IMR-90 (cell line): Measurements from ENCODE around the gene PTPRN2. TPM values are rescaled to one million over a fixed set of nuclear protein-coding genes. Genes with fewer than 3 reads are reported as not detected.

ENCODE experiments used
- ATAC-seq: fragments of 200-7000 bp; cut with Tn5 transposase; 2 replicates; pipeline ENCODE4 v1.9.1; 2020; ENCODE audit warnings: low read depth, mild to moderate bottlenecking, moderate library complexity
- BruUV-seq: library from RNA; stranded (reverse); fragments of 400-500 nt; replicated peaks from 2 replicates; lab custom pipeline; 2021; lab: Mats Ljungman, UMichigan
- CTCF ChIA-PET: fragments of 300-600 bp; formaldehyde crosslinking; extraction: SDS; loops from one replicate; lab custom pipeline; 2021; ENCODE audit warnings: antibody characterized with exemption; lab: Yijun Ruan, JAX
- POLR2A ChIA-PET: fragments of 300-600 bp; sonication (Branson Sonifier 250); formaldehyde crosslinking; loops from one replicate; lab custom pipeline; 2022; ENCODE audit warnings: antibody characterized with exemption; ENCODE audit not compliant: unreplicated experiment; lab: Charles Lee
- DNase-seq: peaks from one replicate; pipeline ENCODE4 v3.0.0; 2013
- H2AFZ ChIP-seq: replicated peaks from 2 replicates; pipeline ENCODE3; 2013; ENCODE audit warnings: low read length, mild to moderate bottlenecking; ENCODE audit not compliant: poor library complexity
- H2AK5ac ChIP-seq: 2 replicates; pipeline ENCODE4 v1.6.1; 2013; ENCODE audit warnings: low read depth, low read length, inconsistent platforms
- H2AK9ac ChIP-seq: replicated peaks from 2 replicates; pipeline ENCODE3; 2013; ENCODE audit warnings: mild to moderate bottlenecking, low read depth, low read length, moderate library complexity; ENCODE audit not compliant: poor library complexity
- H2BK120ac ChIP-seq: 2 replicates; pipeline ENCODE4 v1.6.1; 2013; ENCODE audit warnings: low read depth, low read length, inconsistent platforms
- H2BK15ac ChIP-seq: 3 replicates; pipeline ENCODE4 v1.6.1; 2013; ENCODE audit warnings: low read depth, low read length, inconsistent platforms
- H2BK20ac ChIP-seq: 2 replicates; pipeline ENCODE4 v1.6.1; 2013; ENCODE audit warnings: low read depth, mild to moderate bottlenecking, inconsistent platforms, low read length, moderate library complexity
- H2BK5ac ChIP-seq: 2 replicates; pipeline ENCODE4 v1.6.1; 2013; ENCODE audit warnings: mild to moderate bottlenecking, low read depth, low read length, inconsistent platforms; ENCODE audit not compliant: poor library complexity, severe bottlenecking
- H3K14ac ChIP-seq: replicated peaks from 2 replicates; pipeline ENCODE4 v1.6.1; 2013; ENCODE audit warnings: low read depth, low read length, inconsistent platforms
- H3K18ac ChIP-seq: 2 replicates; pipeline ENCODE4 v1.6.1; 2013; ENCODE audit warnings: low read depth, low read length, control low read depth
- H3K23ac ChIP-seq: 2 replicates; pipeline ENCODE4 v1.6.1; 2013; ENCODE audit warnings: low read depth, low read length, inconsistent platforms
- H3K27ac ChIP-seq: 2 replicates; pipeline ENCODE4 v1.5.1; 2013; ENCODE audit warnings: mild to moderate bottlenecking, control low read depth, low read length; ENCODE audit not compliant: insufficient read depth
- H3K27me3 ChIP-seq: 2 replicates; pipeline ENCODE4 v1.6.1; 2013; ENCODE audit warnings: low read length; ENCODE audit not compliant: control insufficient read depth, insufficient read depth
- H3K36me3 ChIP-seq: 2 replicates; pipeline ENCODE4 v1.6.1; 2013; ENCODE audit warnings: low read length, mixed read lengths; ENCODE audit not compliant: control insufficient read depth, insufficient read depth
- H3K4ac ChIP-seq: 2 replicates; pipeline ENCODE4 v1.6.1; 2013; ENCODE audit warnings: low read depth, low read length, inconsistent platforms
- H3K4me1 ChIP-seq: 2 replicates; pipeline ENCODE4 v1.6.1; 2013; ENCODE audit warnings: low read length, mixed read lengths; ENCODE audit not compliant: control insufficient read depth, insufficient read depth
- H3K4me2 ChIP-seq: 2 replicates; pipeline ENCODE4 v1.6.1; 2013; ENCODE audit warnings: low read depth, mild to moderate bottlenecking, control low read depth, low read length, moderate library complexity
- H3K4me3 ChIP-seq: 2 replicates; pipeline ENCODE4 v1.5.1; 2013; ENCODE audit warnings: low read depth, mild to moderate bottlenecking, control low read depth, low read length, moderate library complexity; ENCODE audit not compliant: insufficient read depth
- H3K56ac ChIP-seq: 2 replicates; pipeline ENCODE4 v1.6.1; 2013; ENCODE audit warnings: low read length, inconsistent platforms; ENCODE audit not compliant: insufficient read depth; ENCODE audit errors: extremely low read depth
- H3K79me1 ChIP-seq, 2 experiments: 2 replicates each; pipeline ENCODE4 v1.6.1; 2013; ENCODE audit warnings: low read length in 2 of 2, inconsistent platforms in 1 of 2, low read depth in 1 of 2
- H3K9ac ChIP-seq: 2 replicates; pipeline ENCODE4 v1.6.1; 2013; ENCODE audit warnings: low read depth, low read length, control low read depth
- H3K9me1 ChIP-seq: 2 replicates; pipeline ENCODE4 v1.6.1; 2013; ENCODE audit warnings: low read length, inconsistent platforms; ENCODE audit not compliant: insufficient read depth
- H3K9me3 ChIP-seq: 2 replicates; pipeline ENCODE4 v1.6.1; 2013; ENCODE audit warnings: low read length; ENCODE audit not compliant: control insufficient read depth, insufficient read depth
- H4K20me1 ChIP-seq: 2 replicates; pipeline ENCODE4 v1.6.1; 2013; ENCODE audit warnings: low read length, inconsistent platforms; ENCODE audit not compliant: insufficient read depth
- H4K5ac ChIP-seq: 2 replicates; pipeline ENCODE4 v1.6.1; 2013; ENCODE audit warnings: mild to moderate bottlenecking, low read depth, low read length, control low read depth
- H4K8ac ChIP-seq, 2 experiments: 2 replicates each; pipeline ENCODE4 v1.6.1; 2013; ENCODE audit warnings: low read depth in 2 of 2, low read length in 2 of 2, control low read depth in 1 of 2, inconsistent platforms in 1 of 2
- H4K91ac ChIP-seq: 2 replicates; pipeline ENCODE4 v1.6.1; 2013; ENCODE audit warnings: low read depth, low read length, inconsistent platforms; ENCODE audit not compliant: insufficient read depth
- BHLHE40 ChIP-seq: fragments of 150-350 bp; IDR thresholded peaks from 2 replicates; pipeline ENCODE4 v1.6.1; 2016; ENCODE audit warnings: mild to moderate bottlenecking, low read depth, low read length
- CEBPB ChIP-seq: IDR thresholded peaks from 2 replicates; pipeline ENCODE4 v1.6.1; 2012; ENCODE audit warnings: low read depth, low read length, improper control_type of control experiment
- CHD1 ChIP-seq: IDR thresholded peaks from 2 replicates; pipeline ENCODE4 v1.6.1; 2012; ENCODE audit warnings: low read depth, low read length, improper control_type of control experiment
- ELK1 ChIP-seq: fragments of 150-350 bp; IDR thresholded peaks from 2 replicates; pipeline ENCODE4 v1.6.1; 2016; ENCODE audit warnings: low read depth, mild to moderate bottlenecking, low read length, moderate library complexity, borderline replicate concordance
- FOS ChIP-seq: fragments of 150-350 bp; IDR thresholded peaks from 2 replicates; pipeline ENCODE4 v1.6.1; 2016; ENCODE audit warnings: low read depth, low read length
- MAFK ChIP-seq: IDR thresholded peaks from 2 replicates; pipeline ENCODE4 v1.6.1; 2012; ENCODE audit warnings: low read depth, low read length, improper control_type of control experiment
- MAZ ChIP-seq: IDR thresholded peaks from 2 replicates; pipeline ENCODE4 v1.6.1; 2012; ENCODE audit warnings: low read depth, mild to moderate bottlenecking, low read length, improper control_type of control experiment, moderate library complexity, borderline replicate concordance
- MXI1 ChIP-seq: IDR thresholded peaks from 2 replicates; pipeline ENCODE4 v1.6.1; 2012; ENCODE audit warnings: low read depth, mild to moderate bottlenecking, low read length, moderate library complexity, borderline replicate concordance
- POLR2A ChIP-seq: IDR thresholded peaks from 2 replicates; pipeline ENCODE4 v1.6.1; 2012; ENCODE audit warnings: mild to moderate bottlenecking, low read depth, low read length
- RAD21 ChIP-seq: IDR thresholded peaks from 2 replicates; pipeline ENCODE4 v1.6.1; 2012; ENCODE audit warnings: low read length, improper control_type of control experiment
- RCOR1 ChIP-seq: IDR thresholded peaks from 2 replicates; pipeline ENCODE4 v1.6.1; 2012; ENCODE audit warnings: mild to moderate bottlenecking, low read length, improper control_type of control experiment; ENCODE audit not compliant: insufficient replicate concordance
- RFX5 ChIP-seq: IDR thresholded peaks from 2 replicates; pipeline ENCODE4 v1.8.0; 2012; ENCODE audit warnings: low read depth, mild to moderate bottlenecking, low read length, moderate library complexity
- SMC3 ChIP-seq: fragments of 150-350 bp; IDR thresholded peaks from 2 replicates; pipeline ENCODE4 v1.6.1; 2016; ENCODE audit warnings: low read depth, mild to moderate bottlenecking, antibody characterized with exemption, low read length, moderate library complexity
- WGBS, 2 experiments: methylation state at CpG; one replicate each; pipeline versions ENCODE4 v1.1.5 to v1.1.7; 2013; ENCODE audit warnings: missing lambda C conversion rate in 2 of 2; ENCODE audit not compliant: insufficient read length in 1 of 2; ENCODE audit errors: extremely low coverage in 2 of 2; 5-methylcytosine and 5-hydroxymethylcytosine counted together
- dilution Hi-C: fragments of 300-500 bp; cut with HindIII; formaldehyde crosslinking; loops from one replicate; pipeline ENCODE4 v1.14.3; 2018; ENCODE audit warnings: low sequenced_read_pairs; ENCODE audit not compliant: unreplicated experiment
- in situ Hi-C: fragments of 300-500 bp; cut with MboI; formaldehyde crosslinking; loops from 3 replicates; pipeline ENCODE4 v1.14.3; 2019; ENCODE audit warnings: low sequenced_read_pairs, inconsistent platforms, mixed read lengths
- intact Hi-C: fragments of 100-400 bp; cut with micrococcal nuclease; formaldehyde crosslinking; loops from 2 replicates; pipeline ENCODE4 v1.10.0; 2022
- polyA plus RNA-seq, 3 experiments: library from polyadenylated mRNA; depleted of rRNA; stranded (reverse); fragments of >200 nt; gene quantifications; 2 replicates each; pipeline ENCODE4 v1.2.3, GENCODE V29; 2012; ENCODE audit warnings: low replicate concordance in 1 of 3
- total RNA-seq: library from RNA; depleted of rRNA; stranded (reverse); fragments of >200 nt; gene quantifications from 2 replicates; pipeline ENCODE4 v1.2.3, GENCODE V29; 2012
- TF ChIP-seq, protein P1 (sequence below): conservative IDR thresholded peaks from 2 replicates; pipeline ENCODE4 v1.5.1; 2012; ENCODE audit warnings: mild to moderate bottlenecking, low read depth, low read length, improper control_type of control experiment
- TF ChIP-seq, protein P2 (sequence below): fragments of 150-350 bp; IDR thresholded peaks from 2 replicates; pipeline ENCODE4 v1.6.1; 2017; ENCODE audit warnings: mild to moderate bottlenecking, antibody characterized with exemption, low read length, low read depth

The PTPRN2 gene
- total and polyA plus RNA-seq, 2 of the 4 experiments (the other 2 are of a cell fraction), result 0.03 TPM; not detected in 1

GRCh38 chr7:158143196-158144120 is 444.2 kb downstream of the PTPRN2 start:
- DNase-seq (no peak), ATAC-seq (no peak)
- no peak overlapping the region for H4K5ac ChIP-seq
- H3K4ac ChIP-seq, result no peak overlapping the region
- H3K27ac ChIP-seq, result no peak overlapping the region
- H2AK9ac ChIP-seq, result no peak overlapping the region
- H3K23ac ChIP-seq, result no peak overlapping the region
- no peak overlapping the region for H4K91ac ChIP-seq
- no peak overlapping the region for H2AK5ac ChIP-seq
- H3K4me2 ChIP-seq, result no peak overlapping the region
- POLR2A ChIA-PET, result no interaction called here
- H3K18ac ChIP-seq, result no peak overlapping the region
- in situ Hi-C loops (no loop called here), intact Hi-C loops (no loop called here), dilution Hi-C loops (no loop called here)
- WGBS, 2 experiments, result 75% methylated on average over 8 of the region's 34 CpGs; no CpG with 5 or more reads in 1 of the 2 experiments
- no peak overlapping the region for H3K56ac ChIP-seq
- no peaks in the 10 kb centered on the region for H4K20me1 ChIP-seq
- peak overlapping the region; percentile 21 for H2AFZ ChIP-seq
- no peaks in the 10 kb centered on the region for H3K27me3 ChIP-seq
- no peak overlapping the region for H3K9ac ChIP-seq
- no peaks in the 10 kb centered on the region for H3K79me1 ChIP-seq
- no TSS peak for BruUV-seq
- no peak overlapping the region for H4K8ac ChIP-seq
- H2BK120ac ChIP-seq, result no peak overlapping the region
- H2BK5ac ChIP-seq, result no peak overlapping the region
- no peak overlapping the region for H2BK15ac ChIP-seq
- CTCF ChIA-PET, result no interaction called here
- H3K9me3 ChIP-seq, result peaks cover 61% of the 10 kb centered on the region
- no peaks in the 10 kb centered on the region for H3K36me3 ChIP-seq
- no peak overlapping the region for H3K14ac ChIP-seq
- no peaks in the 10 kb centered on the region for H3K9me1 ChIP-seq
- no peaks in the 10 kb centered on the region for H3K4me1 ChIP-seq
- H2BK20ac ChIP-seq, result no peak overlapping the region
- H3K4me3 ChIP-seq, result no peak overlapping the region
- TF ChIP-seq, protein P1, sequence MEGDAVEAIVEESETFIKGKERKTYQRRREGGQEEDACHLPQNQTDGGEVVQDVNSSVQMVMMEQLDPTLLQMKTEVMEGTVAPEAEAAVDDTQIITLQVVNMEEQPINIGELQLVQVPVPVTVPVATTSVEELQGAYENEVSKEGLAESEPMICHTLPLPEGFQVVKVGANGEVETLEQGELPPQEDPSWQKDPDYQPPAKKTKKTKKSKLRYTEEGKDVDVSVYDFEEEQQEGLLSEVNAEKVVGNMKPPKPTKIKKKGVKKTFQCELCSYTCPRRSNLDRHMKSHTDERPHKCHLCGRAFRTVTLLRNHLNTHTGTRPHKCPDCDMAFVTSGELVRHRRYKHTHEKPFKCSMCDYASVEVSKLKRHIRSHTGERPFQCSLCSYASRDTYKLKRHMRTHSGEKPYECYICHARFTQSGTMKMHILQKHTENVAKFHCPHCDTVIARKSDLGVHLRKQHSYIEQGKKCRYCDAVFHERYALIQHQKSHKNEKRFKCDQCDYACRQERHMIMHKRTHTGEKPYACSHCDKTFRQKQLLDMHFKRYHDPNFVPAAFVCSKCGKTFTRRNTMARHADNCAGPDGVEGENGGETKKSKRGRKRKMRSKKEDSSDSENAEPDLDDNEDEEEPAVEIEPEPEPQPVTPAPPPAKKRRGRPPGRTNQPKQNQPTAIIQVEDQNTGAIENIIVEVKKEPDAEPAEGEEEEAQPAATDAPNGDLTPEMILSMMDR, result no peak
- TF ChIP-seq RCOR1 (no peak), CHD1 (no peak), ELK1 (no peak), MAZ (no peak), POLR2A (no peak), RAD21 (no peak), CEBPB (no peak), FOS (no peak), MAFK (no peak), SMC3 (no peak), MXI1 (no peak), BHLHE40 (no peak), RFX5 (no peak)
- TF ChIP-seq, protein P2, sequence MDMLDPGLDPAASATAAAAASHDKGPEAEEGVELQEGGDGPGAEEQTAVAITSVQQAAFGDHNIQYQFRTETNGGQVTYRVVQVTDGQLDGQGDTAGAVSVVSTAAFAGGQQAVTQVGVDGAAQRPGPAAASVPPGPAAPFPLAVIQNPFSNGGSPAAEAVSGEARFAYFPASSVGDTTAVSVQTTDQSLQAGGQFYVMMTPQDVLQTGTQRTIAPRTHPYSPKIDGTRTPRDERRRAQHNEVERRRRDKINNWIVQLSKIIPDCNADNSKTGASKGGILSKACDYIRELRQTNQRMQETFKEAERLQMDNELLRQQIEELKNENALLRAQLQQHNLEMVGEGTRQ, result no peak
